Activated B cell treated with CpG ODN at 0.5 μM for 24 hours (primary cell): ENCODE measurements around the gene MAP7D1. TPM values are rescaled to one million over a fixed set of nuclear protein-coding genes. Genes with fewer than 3 reads are reported as not detected.

Experiments used
- ATAC-seq: fragments of 200-7000 bp; cut with Tn5 transposase; one replicate; pipeline ENCODE4 v1.10.0; 2021; ENCODE audit warnings: low read depth, mild to moderate bottlenecking, moderate library complexity
- CTCF ChIA-PET: fragments of 350-600 bp; sonication (Branson Sonifier 250); formaldehyde crosslinking; loops from one replicate; lab custom pipeline; 2021; ENCODE audit warnings: antibody characterized with exemption; lab: Charles Lee
- POLR2A ChIA-PET: fragments of 350-600 bp; sonication (Branson Sonifier 250); formaldehyde crosslinking; loops from one replicate; lab custom pipeline; 2021; ENCODE audit warnings: antibody characterized with exemption; lab: Charles Lee
- DNase-seq: peaks from one replicate; pipeline ENCODE4 v3.0.0; 2022
- H3K27ac Mint-ChIP-seq: one replicate; pipeline ENCODE4 v1.8.0; 2020; ENCODE audit warnings: mixed read lengths
- H3K27me3 Mint-ChIP-seq: one replicate; pipeline ENCODE4 v1.8.0; 2021; ENCODE audit warnings: mixed read lengths
- H3K36me3 Mint-ChIP-seq: one replicate; pipeline ENCODE4 v1.8.0; 2021; ENCODE audit warnings: low read depth, mixed read lengths
- H3K4me1 Mint-ChIP-seq: one replicate; pipeline ENCODE4 v1.8.0; 2021; ENCODE audit warnings: mixed read lengths
- H3K4me3 Mint-ChIP-seq: one replicate; pipeline ENCODE4 v1.8.0; 2020; ENCODE audit warnings: mild to moderate bottlenecking, mixed read lengths
- H3K9me3 Mint-ChIP-seq: one replicate; pipeline ENCODE4 v1.8.0; 2020; ENCODE audit warnings: mixed read lengths
- CTCF ChIP-seq: fragments of 200-600 bp; IDR thresholded peaks from one replicate; pipeline ENCODE4 v1.8.0; 2022; ENCODE audit warnings: antibody characterized with exemption, mild to moderate bottlenecking
- intact Hi-C: fragments of 100-400 bp; cut with micrococcal nuclease; formaldehyde crosslinking; loops from one replicate; pipeline ENCODE4 v1.15.1; 2024
- total RNA-seq: library from RNA; stranded (reverse); gene quantifications from 2 replicates; pipeline ENCODE4 v1.2.3, GENCODE V29; 2022

The MAP7D1 gene
- total RNA-seq, 1 donor from 2014 or later, result 59.9 TPM

GRCh38 chr1:36161641-36162531 lies 5.9 kb downstream of the MAP7D1 start:
- intact Hi-C loops, result loop anchor here (1.0 kb wide), 2 partner anchors 13 to 62 kb away; partner anchors contain the start of genes THRAP3 and TRAPPC3
- TF ChIP-seq CTCF, result no peak
- H3K36me3 Mint-ChIP-seq, result peaks cover 8% of the 10 kb centered on the region
- ATAC-seq (peak; percentile 86), DNase-seq (peak; percentile 50)
- CTCF ChIA-PET, result interaction anchor here (0.8 to 6.6 kb wide), 4 partner anchors 12 to 225 kb away, joined by 3 to 48 read pairs (median 8); partner anchors contain the start of gene TRAPPC3
- POLR2A ChIA-PET, result interaction anchor here (0.9 to 4.7 kb wide), 4 partner anchors 11 to 225 kb away, joined by 4 to 95 read pairs (median 15); partner anchors contain the start of genes THRAP3 and TRAPPC3
- H3K4me1 Mint-ChIP-seq, result peaks cover 69% of the 10 kb centered on the region
- H3K27ac Mint-ChIP-seq, result peak overlapping the region; percentile 92
- no peaks in the 10 kb centered on the region for H3K9me3 Mint-ChIP-seq
- no peaks in the 10 kb centered on the region for H3K27me3 Mint-ChIP-seq
- H3K4me3 Mint-ChIP-seq, result peak overlapping the region; percentile 65

GRCh38 chr1:36162680-36163239 lies 6.8 kb downstream of the MAP7D1 start:
- CTCF ChIA-PET, result interaction anchor here (0.8 to 6.6 kb wide), 4 partner anchors 13 to 224 kb away, joined by 3 to 48 read pairs (median 8); partner anchors contain the start of gene TRAPPC3
- no peak for TF ChIP-seq CTCF
- H3K27me3 Mint-ChIP-seq, result no peaks in the 10 kb centered on the region
- POLR2A ChIA-PET, result interaction anchor here (0.6 to 4.7 kb wide), 4 partner anchors 12 to 297 kb away, joined by 7 to 95 read pairs (median 15); partner anchors contain the start of genes THRAP3 and TRAPPC3
- ATAC-seq (no peak), DNase-seq (no peak)
- no peaks in the 10 kb centered on the region for H3K9me3 Mint-ChIP-seq
- H3K27ac Mint-ChIP-seq, result peak overlapping the region; percentile 92
- H3K4me1 Mint-ChIP-seq, result peaks cover 61% of the 10 kb centered on the region
- H3K36me3 Mint-ChIP-seq, result peaks cover 12% of the 10 kb centered on the region
- intact Hi-C loops, result loop anchor here (1.0 kb wide), 2 partner anchors 13 to 62 kb away; partner anchors contain the start of genes THRAP3 and TRAPPC3
- no peak overlapping the region for H3K4me3 Mint-ChIP-seq

- H3K9me3 Mint-ChIP-seq, result no peaks in the 10 kb centered on the region
- no peaks in the 10 kb centered on the region for H3K27me3 Mint-ChIP-seq
- no peak for ATAC-seq
- POLR2A ChIA-PET, result interaction anchor here (0.6 to 4.7 kb wide), 4 partner anchors 12 to 296 kb away, joined by 7 to 95 read pairs (median 15); partner anchors contain the start of genes THRAP3 and TRAPPC3
- no peak for TF ChIP-seq CTCF
- intact Hi-C loops, result no loop called here
- H3K4me1 Mint-ChIP-seq, result peaks cover 55% of the 10 kb centered on the region
- H3K36me3 Mint-ChIP-seq, result peaks cover 14% of the 10 kb centered on the region
- no peak overlapping the region for H3K27ac Mint-ChIP-seq
- no peak for DNase-seq
- CTCF ChIA-PET, result interaction anchor here (0.8 to 6.6 kb wide), 4 partner anchors 14 to 122 kb away, joined by 3 to 48 read pairs (median 8); partner anchors contain the start of gene TRAPPC3
- no peak overlapping the region for H3K4me3 Mint-ChIP-seq
These were observed 7.5 kb downstream of the MAP7D1 start for GRCh38 chr1:36163426-36163825.

- intact Hi-C loops, result no loop called here
- ATAC-seq, result no peak
These were observed 8.4 kb downstream of the MAP7D1 start for GRCh38 chr1:36164361-36164760.

More at GRCh38 chr1:36164361-36164760, 8.4 kb downstream of the MAP7D1 start:
- no peak overlapping the region for H3K4me3 Mint-ChIP-seq
- H3K27me3 Mint-ChIP-seq, result no peaks in the 10 kb centered on the region
- H3K27ac Mint-ChIP-seq, result no peak overlapping the region
- no peak for TF ChIP-seq CTCF
- H3K4me1 Mint-ChIP-seq, result peaks cover 48% of the 10 kb centered on the region
- H3K9me3 Mint-ChIP-seq, result no peaks in the 10 kb centered on the region
- no peak for DNase-seq
- H3K36me3 Mint-ChIP-seq, result peaks cover 15% of the 10 kb centered on the region
- ChIA-PET CTCF (interaction anchor here (0.8 to 6.6 kb wide), 2 partner anchors 15 to 23 kb away, joined by 3 to 48 read pairs; partner anchors contain the start of gene TRAPPC3), POLR2A (interaction anchor here (2.4 kb wide), 1 partner anchor 14 kb away, joined by 13 read pairs; the partner anchor contains the start of gene TRAPPC3)
